C1 segment of cervical spinal cord (tissue), 14 donors: ENCODE measurements around the gene BMP7.
A peak's percentile ranks its signal among the peaks of the same experiment; 100 is the strongest.

Experiments used
- DNase-seq, 14 donors: peaks; one replicate each; lab custom pipeline; 2025; lab: John Stamatoyannopoulos, UW

BMP7 gene

DNA sequence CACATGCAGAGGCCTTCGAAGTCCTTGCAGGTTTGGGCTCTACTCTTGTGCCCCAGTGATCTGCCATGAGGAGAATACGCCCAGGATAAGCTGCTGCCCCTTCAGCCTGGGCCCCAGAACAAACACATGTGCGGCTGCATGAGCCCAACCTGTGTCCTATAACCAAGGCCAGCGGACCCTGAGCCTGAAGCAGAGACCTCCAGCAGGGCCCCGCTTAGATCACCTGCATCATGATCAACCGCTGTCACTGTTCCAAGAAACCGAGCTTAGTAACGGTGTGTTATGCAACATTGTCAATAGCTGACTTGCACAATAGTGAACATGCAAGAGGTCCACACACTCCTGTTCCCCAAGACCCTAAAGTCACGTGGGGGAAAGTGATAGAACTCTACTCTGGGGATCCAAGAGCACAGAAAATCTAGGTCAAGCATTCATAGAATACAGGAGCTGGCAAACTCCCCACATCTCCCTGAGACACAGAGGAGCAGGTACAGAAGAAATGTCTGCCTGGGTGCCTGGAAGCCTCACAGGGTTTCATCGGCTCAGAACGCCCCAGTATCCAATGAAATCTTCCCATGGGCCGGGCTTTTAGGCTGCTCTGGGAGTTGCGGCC, 136.2 kb downstream of the BMP7 start:
- no peak for DNase-seq

DNA sequence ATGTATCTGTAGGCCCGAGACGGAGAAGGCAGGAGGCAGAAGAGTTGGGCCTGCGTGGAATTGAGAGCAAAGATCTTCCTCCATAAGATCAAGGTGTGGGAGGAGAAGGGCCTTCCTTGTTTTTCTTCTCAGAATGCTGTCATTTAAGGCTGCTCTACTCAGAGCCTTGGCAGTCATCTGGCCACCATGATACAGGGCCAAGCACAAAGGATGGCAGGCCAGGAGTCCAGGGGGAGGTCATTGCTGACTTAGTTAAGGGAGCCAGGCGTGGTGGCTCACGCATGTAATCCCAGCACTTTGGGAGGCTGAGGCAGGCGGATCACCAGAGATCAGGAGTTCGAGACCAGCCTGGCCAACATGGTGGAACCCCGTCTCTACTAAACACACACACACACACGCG, 137.1 kb downstream of the BMP7 start:
- no peak for DNase-seq

DNA sequence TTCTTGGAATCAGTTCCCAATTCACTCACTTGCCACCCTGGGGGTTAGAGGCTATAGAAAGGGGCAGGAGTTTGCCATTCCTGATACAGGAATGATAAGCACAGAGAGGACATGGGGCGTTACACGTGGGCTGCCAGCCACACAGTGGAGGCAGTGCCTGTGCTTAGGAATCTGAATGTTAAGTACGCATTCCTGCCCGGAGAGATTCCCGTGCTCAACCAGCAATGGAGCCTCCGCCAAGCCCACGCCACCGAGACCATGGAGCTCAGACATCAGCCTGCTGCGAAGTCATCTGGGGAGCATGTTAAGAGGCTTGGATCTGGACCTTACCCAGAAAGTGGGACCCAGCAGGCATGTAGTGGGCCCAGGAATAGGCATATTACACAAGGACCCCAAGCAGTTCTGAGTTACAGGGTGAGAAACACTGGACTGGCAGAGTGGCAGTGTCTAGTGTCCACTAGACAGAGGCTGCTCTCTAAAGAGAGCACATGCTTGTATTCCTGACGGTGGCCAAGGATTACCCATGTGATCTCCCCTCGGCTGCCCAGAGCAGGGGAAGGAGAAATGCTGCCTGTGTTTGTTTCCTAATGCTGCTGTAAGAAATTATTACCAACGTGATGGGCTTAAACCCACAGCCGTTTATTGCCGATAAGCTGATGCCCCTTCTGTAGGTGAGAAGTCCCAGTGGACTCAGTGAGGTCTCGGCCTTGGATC, 138.2 kb downstream of the BMP7 start:
- DNase-seq = peak in 5 of 14 donors; percentile 18 to 33 (median 31)

DNA sequence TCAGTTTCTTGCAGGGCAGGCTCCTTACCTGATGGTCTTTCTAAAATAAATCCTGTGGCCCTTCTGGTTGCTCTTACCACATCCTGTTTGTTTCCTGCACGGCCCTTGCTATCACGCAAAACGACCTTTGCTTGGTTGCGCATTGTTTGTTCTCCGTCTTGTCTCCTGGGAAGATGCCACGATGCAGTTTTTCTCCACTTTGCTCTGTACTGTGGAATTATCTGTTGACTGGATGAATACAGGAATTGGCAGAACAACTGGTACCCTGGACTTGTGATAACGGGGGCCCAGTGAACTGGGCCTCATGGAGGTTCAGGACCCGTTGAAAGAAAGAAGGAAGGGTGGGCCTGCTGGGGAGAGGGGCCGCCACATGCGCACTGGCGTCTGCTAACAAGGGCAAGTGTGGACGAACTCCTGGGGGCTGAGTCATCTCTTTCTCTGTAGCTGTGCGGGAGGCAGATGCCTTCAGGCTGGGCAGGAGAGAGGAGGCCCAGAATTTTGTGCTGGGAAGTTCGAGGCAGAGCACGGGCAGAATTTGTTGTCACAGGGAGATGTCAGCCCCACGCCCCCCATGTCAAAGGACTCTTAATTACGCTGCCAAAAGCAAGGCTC, 139.9 kb downstream of the BMP7 start:
- no peak for DNase-seq

DNA sequence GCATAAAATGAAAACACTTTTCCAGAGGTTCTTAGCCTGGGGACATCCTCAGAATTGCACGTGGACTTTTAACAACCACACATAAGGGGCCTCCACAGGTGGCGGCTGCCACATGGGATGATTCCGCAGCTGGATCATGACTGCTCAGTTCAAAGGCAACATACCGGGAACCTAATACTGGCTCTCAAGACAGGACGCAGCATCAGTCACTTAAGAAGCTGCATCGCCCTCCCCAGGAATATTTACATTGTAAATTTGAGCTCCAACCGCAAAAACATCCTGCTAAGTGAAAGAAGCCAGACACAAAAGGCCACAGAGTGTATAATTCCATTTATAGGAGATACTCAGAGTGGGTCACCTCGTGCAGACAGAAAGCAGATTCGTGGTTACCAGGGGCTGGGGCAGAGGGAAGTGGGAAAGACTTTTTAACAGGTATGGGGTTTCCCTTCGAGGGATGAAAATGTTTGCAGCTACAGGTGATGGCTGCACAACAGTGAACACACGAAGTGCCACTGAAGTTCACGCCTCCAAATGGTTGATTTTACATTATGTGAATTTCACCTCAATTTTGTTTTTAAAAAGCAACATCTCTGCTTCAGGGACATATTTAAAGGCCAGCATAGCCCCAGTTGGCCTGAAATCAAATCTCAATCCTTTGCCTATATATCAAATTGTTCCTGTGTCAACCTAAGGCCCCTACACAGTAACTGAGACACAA, 141.5 kb downstream of the BMP7 start:
- no peak for DNase-seq

DNA sequence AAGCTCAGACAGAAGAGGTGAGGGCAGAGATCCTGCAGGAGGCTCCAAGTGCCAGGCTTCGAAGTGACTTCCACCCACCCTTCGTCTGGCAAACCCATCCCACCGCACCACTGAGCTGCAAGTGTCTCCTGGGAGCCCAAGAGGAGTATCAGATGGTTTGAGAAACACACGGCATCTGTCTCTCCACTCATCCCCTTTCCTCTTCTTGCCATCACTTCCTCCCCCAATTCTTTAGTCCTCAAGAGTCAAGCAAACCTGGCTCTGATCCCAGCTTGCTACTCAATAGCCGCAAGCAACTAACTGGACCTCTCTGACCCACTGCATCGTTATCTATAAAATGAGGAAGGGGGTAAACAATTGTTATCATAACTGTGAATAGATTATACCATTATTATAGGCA, 142.1 kb downstream of the BMP7 start:
- DNase-seq = no peak

DNA sequence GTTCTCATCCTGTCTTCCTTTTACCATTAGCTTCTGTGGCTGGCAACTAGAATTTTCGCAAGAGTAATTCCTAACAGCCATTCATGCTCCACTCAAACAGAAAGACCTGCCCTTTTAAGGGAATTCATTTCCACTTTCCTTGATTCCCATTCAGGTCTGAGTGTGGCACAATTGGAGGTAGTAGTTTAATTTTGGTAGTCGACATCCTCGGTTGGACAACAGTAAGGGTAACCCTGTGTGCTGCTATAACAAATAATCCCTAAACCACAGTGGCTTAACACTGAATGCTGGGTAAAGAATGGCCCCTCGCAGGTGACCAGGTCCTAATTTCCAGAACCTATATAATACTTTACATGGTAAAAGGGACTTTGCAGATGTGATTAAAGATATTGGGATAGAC, 142.9 kb downstream of the BMP7 start:
- no peak for DNase-seq

DNA sequence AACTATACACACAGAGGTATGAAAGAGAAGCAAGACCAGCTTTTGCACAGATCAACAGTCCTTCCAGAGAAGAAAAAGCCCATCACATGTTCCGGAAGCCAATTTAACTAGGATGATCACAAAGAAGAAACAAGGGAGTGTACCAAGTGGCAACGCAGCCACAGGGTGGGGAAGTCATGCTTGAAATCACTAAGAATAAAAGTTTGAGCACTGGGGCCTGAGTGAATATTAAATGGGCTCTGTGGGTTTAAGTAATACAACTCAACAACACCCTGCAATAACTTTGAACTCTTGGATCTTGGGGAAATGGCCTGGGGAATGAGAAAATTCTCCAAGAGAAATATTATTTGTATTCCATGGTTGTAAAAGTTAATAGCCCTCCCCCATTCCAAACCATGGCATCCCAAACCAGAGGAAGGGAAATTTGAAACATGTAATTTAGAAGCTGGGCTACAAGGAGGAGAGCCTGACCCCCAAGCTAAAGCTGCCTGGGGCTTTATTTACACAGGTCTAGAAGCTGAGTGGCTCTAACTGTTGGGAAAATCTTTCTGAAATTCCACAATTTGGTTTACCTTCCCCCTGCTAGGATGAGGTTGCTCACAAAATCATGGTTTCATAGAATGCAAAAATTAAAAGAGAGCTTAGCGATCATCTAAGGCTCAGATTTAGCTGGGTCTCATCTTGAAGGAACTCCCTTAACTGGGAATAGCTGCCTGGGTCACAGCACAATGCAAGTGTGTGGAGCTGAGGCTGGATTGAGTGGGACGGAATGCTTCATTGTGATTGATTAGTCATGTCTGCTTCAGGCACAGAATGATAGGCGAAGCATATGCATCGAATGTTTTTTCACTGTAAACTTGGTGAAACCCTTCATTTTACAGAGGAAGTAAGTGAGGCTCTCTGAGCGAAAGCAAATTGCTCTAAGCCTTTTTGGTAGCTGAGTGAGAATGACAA, 143.6 kb downstream of the BMP7 start:
- no peak for DNase-seq

DNA sequence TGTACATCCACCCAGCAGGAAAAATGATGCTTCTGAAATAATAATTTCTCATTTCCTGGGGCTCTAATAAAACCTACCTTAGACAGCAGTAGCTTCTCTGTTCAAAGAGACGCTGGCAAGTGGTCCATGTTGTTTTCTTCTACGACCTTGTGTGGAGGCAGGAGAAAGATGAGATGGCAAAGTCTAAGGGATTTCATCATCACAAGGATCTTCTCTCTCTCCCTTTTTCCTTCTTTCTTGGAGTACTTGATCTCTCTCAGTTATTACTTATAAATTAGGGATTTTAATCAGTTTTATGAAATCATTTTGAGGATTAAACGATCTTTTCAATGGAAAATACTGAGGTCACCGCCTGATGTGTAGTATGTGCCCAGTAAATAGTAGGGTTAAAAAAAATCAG, 147.5 kb downstream of the BMP7 start:
- no peak for DNase-seq
